Measurements from ENCODE around the gene SERPINB6.

- TF ChIP-seq CTCF (optimal IDR thresholded peaks at IDR 0.05 in 1 of 3, IDR thresholded peaks at IDR 0.05 in 1 of 3, conservative IDR thresholded peaks at IDR 0.05 in 1 of 3; ENCODE audit: extremely low read depth in 1 of 3, insufficient read depth in 2 of 3, low read length in 3 of 3) (no peak), EZH2 (IDR thresholded peaks at IDR 0.05; ENCODE audit: low read length) (no peak)
These were observed 52.0 kb downstream of the SERPINB6 start for GRCh38 chr6:2919401-2919800.
